Endothelial cell of umbilical vein (primary cell): ENCODE measurements around the gene SP6.

Experiments used
- POLR2A ChIP-seq: IDR thresholded peaks from 2 replicates; pipeline ENCODE4 v1.6.1; 2012; ENCODE audit warnings: low read depth, mild to moderate bottlenecking, control low read depth, low read length
- TF ChIP-seq, protein P1 (sequence below), 2 donors: IDR thresholded peaks; 1 replicate in 1 of 2; 2 replicates in 1 of 2; pipeline ENCODE4 v1.5.1; 2011; ENCODE audit warnings: low read length in 2 of 2, mild to moderate bottlenecking in 2 of 2, moderate library complexity in 2 of 2, control low read depth in 1 of 2, inconsistent platforms in 1 of 2, low read depth in 1 of 2; ENCODE audit not compliant: insufficient read depth in 1 of 2; ENCODE audit errors: extremely low read depth in 1 of 2

DNA sequence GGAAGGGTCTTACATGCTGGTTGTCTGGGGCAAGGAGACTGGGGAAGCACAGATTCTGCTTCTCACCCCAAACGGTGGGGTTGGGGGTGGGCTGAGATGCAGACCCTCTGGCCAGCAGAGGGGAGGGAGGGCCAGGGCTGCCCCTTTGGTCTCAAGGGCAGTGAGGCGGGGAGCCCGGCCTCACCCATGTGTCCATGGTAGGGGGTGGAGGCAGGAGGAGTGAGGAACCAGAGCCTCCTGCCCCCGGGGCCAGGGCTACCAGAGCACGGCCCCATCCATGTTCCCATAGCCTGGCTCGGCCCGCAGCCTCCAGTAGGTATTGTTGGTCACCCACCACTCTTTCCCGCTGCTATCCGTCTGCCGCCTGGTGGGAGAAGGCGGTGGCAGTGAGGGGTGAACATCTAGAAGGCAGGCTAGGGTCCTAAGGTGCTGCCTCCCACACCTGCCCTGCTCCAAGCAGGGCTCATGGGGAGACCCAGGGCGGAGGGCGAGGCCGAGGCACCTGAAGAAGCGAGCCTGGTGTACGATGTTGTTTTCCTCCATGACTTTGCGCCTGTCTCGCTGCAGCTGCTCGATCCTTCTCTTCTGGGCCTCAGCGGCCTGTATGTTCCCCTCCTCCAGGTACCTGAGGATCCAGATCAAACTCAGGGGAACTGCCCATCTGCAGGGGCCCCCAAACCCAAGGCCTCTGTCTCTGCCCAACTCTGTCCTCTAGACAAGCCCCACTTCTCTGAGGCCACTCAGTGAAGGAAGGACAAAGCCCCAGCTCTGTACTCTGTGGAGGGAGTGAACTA is 42.7 kb downstream of the SP6 start:
- TF ChIP-seq, protein P1, sequence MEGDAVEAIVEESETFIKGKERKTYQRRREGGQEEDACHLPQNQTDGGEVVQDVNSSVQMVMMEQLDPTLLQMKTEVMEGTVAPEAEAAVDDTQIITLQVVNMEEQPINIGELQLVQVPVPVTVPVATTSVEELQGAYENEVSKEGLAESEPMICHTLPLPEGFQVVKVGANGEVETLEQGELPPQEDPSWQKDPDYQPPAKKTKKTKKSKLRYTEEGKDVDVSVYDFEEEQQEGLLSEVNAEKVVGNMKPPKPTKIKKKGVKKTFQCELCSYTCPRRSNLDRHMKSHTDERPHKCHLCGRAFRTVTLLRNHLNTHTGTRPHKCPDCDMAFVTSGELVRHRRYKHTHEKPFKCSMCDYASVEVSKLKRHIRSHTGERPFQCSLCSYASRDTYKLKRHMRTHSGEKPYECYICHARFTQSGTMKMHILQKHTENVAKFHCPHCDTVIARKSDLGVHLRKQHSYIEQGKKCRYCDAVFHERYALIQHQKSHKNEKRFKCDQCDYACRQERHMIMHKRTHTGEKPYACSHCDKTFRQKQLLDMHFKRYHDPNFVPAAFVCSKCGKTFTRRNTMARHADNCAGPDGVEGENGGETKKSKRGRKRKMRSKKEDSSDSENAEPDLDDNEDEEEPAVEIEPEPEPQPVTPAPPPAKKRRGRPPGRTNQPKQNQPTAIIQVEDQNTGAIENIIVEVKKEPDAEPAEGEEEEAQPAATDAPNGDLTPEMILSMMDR (IDR thresholded peaks at IDR 0.05; ENCODE audit: extremely low read depth in 1 of 2, insufficient read depth in 1 of 2, low read depth in 1 of 2, low read length in 2 of 2), result no peak
- TF ChIP-seq POLR2A, result no peak
